SK-N-SH treated with all-trans-retinoic acid at 6 μM for 48 hours (cell line): Measurements from ENCODE around the gene SF1.

Experiments
- ESRRG ChIP-seq: fragments of 250-450 bp; sonication (Bioruptor Pico); IDR thresholded peaks from 2 replicates; pipeline ENCODE4 v1.6.1; 2021; ENCODE audit warnings: mild to moderate bottlenecking
- OSR1 ChIP-seq: fragments of 250-450 bp; sonication (Bioruptor Pico); IDR thresholded peaks from 2 replicates; pipeline ENCODE4 v1.8.0; 2022; ENCODE audit warnings: moderate library complexity, mild to moderate bottlenecking, inconsistent platforms
- PPARA ChIP-seq: fragments of 250-450 bp; sonication (Bioruptor Pico); IDR thresholded peaks from 2 replicates; pipeline ENCODE4 v1.5.0; 2020; ENCODE audit warnings: mild to moderate bottlenecking, borderline replicate concordance
- TCF4 ChIP-seq: fragments of 250-450 bp; sonication (Bioruptor Pico); IDR thresholded peaks from 2 replicates; pipeline ENCODE4 v1.8.0; 2021; ENCODE audit warnings: mild to moderate bottlenecking, moderate library complexity, borderline replicate concordance
- ZNF70 ChIP-seq: fragments of 450-650 bp; formaldehyde crosslinking; IDR thresholded peaks from 2 replicates; pipeline ENCODE4 v1.5.0; 2020; ENCODE audit warnings: mild to moderate bottlenecking, moderate library complexity
- ZNF8 ChIP-seq: fragments of 450-650 bp; formaldehyde crosslinking; IDR thresholded peaks from 2 replicates; pipeline ENCODE4 v1.5.0; 2020; ENCODE audit warnings: mild to moderate bottlenecking, moderate library complexity
- TF ChIP-seq, protein P1 (sequence below): fragments of 250-450 bp; sonication (Bioruptor Pico); IDR thresholded peaks from 2 replicates; pipeline ENCODE4 v1.5.1; 2020; ENCODE audit warnings: low read depth, mild to moderate bottlenecking, moderate library complexity
- TF ChIP-seq, protein P2 (sequence below): fragments of 250-450 bp; sonication (Bioruptor Pico); IDR thresholded peaks from 2 replicates; pipeline ENCODE4 v1.8.0; 2020; ENCODE audit warnings: mild to moderate bottlenecking, moderate library complexity, borderline replicate concordance

DNA sequence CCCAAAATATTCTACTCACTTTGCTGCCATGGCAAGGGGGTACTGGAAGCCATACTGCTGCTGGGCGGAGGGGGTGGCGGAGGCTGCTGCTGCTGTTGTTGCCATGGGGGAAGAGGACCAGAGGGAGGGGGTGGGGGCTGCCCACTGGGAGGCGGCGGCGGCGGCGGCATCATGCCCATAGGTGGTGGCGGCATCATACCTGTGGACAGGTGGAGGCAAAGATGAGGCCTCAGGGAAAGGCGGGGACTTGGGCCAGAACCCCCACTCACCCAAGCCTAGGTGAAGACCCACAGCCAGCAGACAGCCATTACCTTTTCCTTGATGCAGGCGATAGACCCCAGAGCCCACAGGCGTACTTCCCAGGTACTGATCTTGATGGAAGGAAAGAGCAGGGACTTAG is 11.5 kb downstream of the SF1 start:
- TF ChIP-seq, protein P1, sequence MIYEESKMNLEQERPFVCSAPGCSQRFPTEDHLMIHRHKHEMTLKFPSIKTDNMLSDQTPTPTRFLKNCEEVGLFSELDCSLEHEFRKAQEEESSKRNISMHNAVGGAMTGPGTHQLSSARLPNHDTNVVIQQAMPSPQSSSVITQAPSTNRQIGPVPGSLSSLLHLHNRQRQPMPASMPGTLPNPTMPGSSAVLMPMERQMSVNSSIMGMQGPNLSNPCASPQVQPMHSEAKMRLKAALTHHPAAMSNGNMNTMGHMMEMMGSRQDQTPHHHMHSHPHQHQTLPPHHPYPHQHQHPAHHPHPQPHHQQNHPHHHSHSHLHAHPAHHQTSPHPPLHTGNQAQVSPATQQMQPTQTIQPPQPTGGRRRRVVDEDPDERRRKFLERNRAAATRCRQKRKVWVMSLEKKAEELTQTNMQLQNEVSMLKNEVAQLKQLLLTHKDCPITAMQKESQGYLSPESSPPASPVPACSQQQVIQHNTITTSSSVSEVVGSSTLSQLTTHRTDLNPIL (CRISPR knock-in tag): no peak
- no peak for TF ChIP-seq ESRRG (CRISPR knock-in tag)
- TF ChIP-seq, protein P2, sequence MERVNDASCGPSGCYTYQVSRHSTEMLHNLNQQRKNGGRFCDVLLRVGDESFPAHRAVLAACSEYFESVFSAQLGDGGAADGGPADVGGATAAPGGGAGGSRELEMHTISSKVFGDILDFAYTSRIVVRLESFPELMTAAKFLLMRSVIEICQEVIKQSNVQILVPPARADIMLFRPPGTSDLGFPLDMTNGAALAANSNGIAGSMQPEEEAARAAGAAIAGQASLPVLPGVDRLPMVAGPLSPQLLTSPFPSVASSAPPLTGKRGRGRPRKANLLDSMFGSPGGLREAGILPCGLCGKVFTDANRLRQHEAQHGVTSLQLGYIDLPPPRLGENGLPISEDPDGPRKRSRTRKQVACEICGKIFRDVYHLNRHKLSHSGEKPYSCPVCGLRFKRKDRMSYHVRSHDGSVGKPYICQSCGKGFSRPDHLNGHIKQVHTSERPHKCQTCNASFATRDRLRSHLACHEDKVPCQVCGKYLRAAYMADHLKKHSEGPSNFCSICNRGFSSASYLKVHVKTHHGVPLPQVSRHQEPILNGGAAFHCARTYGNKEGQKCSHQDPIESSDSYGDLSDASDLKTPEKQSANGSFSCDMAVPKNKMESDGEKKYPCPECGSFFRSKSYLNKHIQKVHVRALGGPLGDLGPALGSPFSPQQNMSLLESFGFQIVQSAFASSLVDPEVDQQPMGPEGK (CRISPR knock-in tag): no peak
- no peak for TF ChIP-seq OSR1 (CRISPR knock-in tag)
- TF ChIP-seq ZNF70 (CRISPR knock-in tag): no peak
- no peak for TF ChIP-seq PPARA (CRISPR knock-in tag)
- no peak for TF ChIP-seq ZNF8 (CRISPR knock-in tag)
- no peak for TF ChIP-seq TCF4 (CRISPR knock-in tag)
